NCI-H510A treated with DMSO at 0.1 percent for 48 hours (cell line): Measurements from ENCODE around the gene PDLIM3.
"Not testable (repeated sequence)": the region's sequence is repeated elsewhere in the genome, so short reads cannot be mapped to it uniquely, and the experiment has no call there.

Experiments used
- DNase-seq: peaks from one replicate; lab custom pipeline; 2025; lab: John Stamatoyannopoulos, UW

PDLIM3 gene

DNA sequence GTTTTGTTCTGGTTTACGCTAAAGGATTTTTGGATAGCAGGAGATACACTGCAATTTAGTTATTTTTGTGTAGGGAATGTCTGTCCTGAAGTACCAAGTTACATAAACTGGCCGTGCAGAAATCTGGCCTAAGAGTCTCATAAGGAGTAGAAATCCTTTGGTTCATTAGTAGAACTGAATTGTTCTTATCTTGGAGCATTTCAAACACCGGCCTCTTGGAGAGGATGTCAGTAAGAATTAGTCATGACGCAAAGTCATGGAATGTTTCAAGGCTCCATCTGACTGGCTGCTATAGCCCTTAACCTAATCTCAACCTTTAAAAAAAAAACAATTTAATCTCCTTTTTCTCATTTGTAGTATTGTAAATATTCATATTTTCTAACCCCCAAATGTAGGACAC lies 15.2 kb downstream of the PDLIM3 start:
- DNase-seq = no peak

DNA sequence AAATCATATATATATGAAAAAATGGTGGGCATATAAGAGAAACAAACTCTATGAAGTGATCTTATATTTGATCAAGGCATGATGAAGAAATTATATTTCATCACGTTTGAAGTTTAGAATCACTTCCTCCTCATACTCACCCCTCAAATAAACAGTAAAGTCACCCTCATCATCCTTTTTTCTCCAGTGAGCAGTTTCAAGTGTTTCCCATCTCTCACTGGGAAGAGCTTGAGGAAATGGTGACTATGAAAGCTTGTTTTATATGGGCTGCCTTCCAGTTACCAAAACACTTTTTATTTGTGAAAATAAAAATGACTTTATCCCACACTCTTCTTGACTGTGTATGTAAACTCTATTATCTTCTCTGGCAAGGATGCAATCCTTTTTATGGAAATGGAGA lies 16.8 kb downstream of the PDLIM3 start:
- no peak for DNase-seq

DNA sequence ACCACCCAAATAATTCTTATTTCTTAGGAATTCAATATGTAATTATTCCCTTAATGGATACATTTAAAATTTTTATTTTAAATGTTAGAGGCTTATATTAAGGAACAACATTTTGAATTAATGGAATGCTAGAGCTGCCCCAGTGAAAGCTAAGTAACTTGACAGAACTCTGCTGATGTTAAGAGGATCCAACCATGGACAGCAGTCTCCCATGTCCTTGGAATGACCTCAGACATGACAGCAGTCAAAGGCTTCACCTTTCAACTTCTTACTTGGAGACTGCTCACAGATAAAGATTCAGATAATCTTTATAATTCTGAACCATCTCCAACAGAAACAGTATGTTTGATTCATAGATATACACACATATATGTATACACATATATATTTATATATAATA lies 17.2 kb downstream of the PDLIM3 start:
- DNase-seq = no peak

DNA sequence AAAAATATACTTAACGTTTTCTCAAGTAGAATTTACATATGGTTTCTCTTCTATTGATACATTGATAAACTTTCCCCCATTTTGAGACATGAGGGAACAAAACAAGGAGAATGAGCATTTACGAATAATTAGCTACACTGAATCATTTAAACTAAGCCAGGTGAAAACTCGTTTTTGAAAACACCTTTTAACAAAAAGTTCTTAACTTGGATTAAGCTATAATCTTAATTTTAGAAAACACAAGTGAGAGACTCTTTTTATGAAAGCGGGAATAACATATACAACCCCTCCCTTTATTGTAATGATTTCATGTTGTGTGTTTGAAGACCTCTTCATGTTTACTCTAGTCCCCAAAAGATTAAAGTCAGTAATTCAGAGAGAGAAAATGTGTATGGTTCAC lies 20.1 kb downstream of the PDLIM3 start:
- no peak for DNase-seq

DNA sequence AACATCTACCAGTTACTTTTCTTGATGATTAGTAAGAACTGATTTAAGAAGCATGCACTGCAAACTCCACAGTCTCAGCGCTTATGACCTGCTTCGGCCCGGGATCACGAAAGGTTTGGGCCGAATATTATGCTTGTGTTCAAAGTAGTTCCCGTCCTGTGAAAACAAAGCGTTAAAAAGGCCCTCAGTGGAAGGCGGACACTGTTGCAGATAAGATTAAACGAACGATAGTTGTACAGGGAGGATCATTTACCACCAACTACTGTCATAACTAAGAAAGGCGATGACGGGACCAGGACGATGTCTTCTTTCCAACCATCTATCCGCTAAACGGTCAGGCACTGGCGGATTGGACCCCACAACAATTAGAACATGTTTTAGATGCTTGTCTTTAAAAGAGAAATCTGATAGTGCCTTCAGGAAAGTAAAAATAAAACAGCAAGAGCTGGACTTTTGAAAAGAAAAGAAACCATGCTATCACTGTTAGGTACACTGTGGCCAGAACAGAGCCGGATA lies 21.1 kb downstream of the PDLIM3 start:
- DNase-seq = no peak

DNA sequence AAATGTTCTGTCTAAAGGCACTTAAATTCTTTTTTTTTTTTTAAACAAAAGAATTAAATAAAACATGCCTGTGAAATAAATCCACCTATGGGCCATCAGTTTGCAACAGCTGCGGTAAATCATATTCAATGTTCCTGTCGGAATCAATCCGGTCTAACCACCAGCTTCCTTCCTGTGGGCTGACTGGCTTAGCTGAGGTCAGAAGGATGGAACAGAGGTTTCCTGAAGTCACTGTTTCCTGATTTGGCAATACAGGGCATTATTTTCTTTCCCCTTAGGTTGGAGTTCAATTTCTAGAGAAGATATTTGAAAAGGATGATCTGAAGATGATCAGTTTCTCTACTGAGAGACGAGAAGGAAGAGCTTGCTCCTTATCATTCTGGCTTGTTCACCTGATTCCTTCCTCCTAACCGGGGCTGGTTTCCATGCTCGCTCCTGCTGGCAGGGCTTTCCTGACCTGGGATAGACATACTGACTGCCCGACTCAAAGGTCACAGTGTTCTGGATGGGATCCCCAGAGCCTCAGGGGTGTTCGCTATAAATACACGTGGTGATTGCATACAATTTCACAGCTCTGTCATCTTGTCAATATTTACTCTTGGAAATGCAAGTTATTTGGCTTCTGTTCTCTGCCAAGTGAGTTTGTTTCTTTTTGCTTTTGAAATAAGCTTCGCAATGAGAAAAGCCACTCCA lies 21.7 kb downstream of the PDLIM3 start:
- DNase-seq = no peak

DNA sequence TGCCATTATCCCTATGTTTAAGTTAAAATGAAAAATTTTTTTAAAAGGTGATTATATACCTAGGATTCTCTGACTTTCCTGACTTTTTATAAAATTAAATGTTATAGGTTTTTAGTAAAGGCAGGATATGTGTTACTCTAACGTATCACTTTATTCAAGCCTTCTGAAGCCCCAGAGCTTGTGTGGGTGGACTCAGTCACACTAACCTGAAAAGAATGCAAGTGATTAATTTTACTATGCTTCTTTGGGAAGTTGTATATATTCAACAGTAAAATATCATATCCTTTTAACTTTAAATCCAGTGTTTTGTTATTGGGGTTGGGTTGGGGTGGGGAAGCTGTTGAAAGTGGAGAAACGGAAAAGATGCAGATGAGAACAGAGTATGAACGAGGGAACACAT lies 22.8 kb downstream of the PDLIM3 start:
- DNase-seq = no peak

DNA sequence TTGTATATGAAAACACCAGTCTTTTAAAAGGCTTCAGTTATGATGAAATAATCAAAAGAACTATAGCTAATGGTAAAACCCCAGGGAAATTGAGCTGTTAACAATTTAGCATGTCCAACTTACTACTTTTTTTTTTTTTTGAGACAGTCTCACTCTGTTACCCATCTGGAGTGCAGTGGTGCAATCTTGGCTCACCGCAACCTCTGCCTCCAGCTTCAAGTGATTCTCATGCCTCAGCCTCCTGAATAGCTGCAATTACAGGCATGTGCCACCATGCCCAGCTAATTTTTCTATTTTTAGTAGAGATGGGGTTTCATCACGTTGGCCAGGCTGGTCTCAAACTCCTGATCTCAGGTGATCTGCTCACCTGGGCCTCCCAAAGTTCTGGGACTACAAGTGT lies 24.1 kb downstream of the PDLIM3 start:
- not testable (repeated sequence) for DNase-seq

DNA sequence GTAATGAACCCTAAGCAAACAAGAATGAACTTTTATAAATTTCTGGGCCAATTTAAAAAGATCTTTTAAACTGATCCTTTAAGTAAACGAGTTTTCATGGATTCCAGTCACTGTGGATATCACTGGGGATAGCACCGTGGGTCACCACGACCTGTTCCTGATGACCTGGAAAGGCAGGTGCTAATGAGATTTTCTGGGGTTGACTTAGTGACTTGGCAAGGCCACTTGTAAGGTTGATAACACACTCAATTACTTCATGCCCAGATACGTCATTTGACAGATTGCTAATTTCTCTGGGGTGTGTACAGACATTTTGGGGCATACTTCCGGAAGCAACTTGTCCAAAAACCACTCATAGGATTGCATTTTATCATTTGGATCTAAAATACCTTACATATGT lies 24.5 kb downstream of the PDLIM3 start:
- DNase-seq = no peak

DNA sequence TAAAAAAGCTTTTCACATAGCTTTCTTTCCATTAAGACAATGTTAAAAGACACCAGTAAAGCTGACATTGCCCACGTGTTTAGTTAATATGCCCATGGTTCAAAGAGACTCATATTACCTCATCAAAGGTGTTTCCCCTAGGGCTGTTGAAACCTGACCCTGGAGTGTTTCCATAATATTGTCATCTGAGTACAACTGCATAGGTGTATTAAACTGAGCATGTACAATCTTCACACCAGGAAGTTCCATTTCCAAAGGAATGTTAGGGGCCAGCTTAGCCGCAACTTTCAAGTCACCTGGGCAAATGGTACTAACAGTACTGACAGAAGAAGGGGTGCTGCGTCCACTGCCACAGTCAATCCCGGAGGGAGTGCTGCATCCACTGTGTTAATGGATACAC lies 27.1 kb downstream of the PDLIM3 start:
- DNase-seq = peak; percentile 51

DNA sequence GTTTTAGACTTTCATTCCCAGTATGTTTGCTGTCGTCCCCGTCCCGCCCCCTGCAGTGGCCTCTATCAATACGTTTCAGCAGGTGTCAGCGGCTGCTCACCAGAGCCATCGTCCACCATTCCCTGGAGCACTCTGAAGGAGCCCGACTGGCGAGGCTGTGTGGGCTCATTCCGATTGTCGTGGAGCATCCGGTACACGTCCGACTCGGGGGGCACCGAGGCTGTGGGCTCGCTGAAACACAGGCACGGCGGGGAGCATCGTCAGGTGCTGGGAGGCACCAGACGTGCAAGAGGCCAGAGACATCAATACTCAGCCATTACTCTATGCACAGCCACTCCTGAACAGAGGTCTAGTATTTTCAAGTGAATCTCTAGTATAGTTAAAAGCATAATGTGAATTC lies 28.9 kb downstream of the PDLIM3 start:
- DNase-seq = no peak

DNA sequence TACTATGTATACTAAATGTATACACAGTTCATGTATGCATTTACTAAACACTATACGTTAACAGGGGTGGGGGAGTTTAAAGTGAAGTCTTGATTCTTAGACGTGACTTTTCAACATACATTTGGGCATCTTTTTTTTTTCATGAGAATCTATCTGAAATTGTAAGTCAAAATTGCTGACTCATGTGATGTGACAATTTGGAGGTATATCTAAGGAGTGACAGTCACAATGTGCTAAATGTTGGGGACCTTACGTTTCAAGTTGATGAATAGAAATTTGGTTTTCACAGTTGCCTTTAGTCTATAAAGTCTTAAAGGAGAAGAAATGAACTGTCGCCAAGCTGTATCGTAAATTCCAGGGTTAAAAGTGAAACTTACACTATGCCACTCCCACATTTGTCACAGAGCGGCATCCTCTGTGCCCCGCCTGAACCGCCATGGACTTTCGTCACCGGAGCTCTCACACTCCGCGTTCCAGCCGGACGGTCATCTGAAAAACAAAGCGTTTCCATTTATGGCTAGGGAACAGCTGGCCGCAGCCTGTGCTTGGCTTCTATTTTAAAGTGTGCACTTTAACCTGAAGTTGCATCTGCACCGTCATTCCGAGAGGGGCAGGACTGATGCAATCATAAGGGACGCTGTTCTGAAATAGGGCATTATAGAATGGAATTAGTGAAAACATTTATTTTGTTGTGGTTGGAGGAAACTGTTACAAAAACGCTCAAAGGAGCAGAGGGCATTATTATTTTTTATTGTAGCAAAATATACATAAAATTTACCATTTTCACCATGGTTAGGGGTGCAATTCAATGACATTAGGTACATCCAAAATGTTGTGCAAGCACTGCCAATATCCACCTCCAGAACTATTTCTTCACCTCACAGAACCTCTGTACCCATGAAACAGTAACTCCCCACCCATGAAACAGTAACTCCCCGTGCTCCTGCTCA lies 30.9 kb downstream of the PDLIM3 start:
- peak; percentile 57 for DNase-seq

DNA sequence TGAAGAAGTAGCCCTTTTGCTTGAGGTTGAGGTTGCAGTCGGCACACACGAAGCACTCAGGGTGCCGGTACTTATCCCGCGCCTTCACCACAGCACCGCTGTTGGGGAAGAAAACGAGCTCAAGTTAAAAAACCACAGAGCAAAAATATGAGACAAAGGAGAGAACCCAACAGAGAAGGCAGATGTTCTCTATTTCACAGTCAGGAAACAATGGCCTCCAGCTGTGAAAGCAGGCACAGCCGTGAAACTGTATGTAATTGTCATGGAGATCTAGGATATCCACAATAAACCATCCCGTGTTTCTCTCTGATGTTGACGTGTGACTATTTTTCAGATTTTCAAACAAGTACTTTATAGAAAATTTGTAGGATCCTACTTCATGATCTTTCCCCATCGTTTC lies 32.9 kb downstream of the PDLIM3 start:
- DNase-seq = no peak

DNA sequence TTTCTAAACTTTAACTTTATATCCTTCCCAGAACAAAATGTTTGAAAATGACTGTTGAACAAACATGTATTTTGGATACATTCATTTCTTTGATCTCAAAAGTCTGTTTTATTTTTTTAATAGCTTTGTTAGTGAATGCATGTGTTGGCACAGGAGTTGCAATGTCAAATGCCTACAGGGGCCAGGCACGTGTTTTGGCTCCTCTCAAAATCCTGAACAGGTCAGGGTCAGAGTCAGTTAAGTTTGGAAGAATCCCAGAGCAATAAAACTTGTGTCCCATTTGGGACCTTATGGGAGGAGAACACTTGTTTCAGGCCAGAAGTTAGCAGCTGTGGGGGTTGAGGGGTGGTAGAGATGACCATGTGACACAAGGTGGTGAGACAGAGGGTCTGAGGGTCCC lies 34.7 kb downstream of the PDLIM3 start:
- no peak for DNase-seq

DNA sequence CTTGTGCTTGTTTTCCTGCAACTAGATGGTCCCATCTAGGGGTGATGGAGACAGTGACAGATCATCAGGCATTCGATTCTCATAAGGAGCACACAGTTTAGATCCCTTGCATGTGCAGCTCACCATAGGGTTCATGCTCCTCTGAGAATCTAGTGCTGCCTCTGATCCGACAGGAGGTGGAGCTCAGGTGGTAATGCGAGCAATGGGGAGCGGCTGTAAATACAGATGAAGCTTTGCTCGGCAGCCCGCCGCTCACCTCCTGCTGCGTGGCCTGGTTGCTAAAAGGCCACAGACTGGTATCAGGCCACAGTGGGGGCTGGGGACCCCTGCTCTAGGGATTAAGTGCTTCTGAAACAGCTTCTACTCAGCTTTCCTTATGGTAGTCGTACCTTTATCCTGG lies 35.3 kb downstream of the PDLIM3 start:
- no peak for DNase-seq

DNA sequence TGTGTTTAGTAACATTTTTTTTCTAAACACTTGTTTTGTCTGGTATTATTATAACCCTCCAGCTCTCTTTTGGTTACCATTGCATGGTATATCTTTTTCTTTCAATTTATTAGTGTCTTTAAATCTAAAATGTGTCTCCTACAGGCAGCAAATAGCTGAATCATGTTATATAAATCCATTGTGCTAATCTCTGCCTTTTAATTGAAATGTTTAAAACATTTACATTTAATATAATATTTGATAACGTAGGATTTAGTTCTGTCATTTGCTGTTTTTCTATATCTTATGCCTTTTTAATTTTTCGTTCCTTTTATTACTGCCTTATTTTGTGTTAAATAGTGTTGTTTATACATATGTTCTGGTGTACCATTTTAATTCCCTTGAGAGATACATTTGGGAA lies 46.7 kb downstream of the PDLIM3 start:
- DNase-seq = no peak

DNA sequence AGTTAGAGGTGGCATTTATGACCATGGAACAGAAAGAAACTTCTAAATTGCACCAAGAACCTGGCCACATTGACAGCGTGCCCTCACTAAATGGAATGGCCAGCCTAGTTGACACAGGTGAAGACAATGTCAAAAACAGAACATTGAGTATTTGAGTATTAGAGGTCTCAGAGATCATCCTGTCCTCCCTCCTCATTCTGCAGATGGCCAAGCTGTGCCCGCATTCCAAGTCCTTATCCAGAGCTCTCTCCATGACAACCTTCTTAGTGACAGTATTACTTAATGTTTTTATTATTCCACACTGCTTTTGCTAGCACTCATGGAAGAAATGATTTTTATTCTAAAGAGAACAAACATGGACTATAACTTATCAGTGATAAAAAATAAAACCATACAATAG lies 53.9 kb downstream of the PDLIM3 start:
- no peak for DNase-seq

DNA sequence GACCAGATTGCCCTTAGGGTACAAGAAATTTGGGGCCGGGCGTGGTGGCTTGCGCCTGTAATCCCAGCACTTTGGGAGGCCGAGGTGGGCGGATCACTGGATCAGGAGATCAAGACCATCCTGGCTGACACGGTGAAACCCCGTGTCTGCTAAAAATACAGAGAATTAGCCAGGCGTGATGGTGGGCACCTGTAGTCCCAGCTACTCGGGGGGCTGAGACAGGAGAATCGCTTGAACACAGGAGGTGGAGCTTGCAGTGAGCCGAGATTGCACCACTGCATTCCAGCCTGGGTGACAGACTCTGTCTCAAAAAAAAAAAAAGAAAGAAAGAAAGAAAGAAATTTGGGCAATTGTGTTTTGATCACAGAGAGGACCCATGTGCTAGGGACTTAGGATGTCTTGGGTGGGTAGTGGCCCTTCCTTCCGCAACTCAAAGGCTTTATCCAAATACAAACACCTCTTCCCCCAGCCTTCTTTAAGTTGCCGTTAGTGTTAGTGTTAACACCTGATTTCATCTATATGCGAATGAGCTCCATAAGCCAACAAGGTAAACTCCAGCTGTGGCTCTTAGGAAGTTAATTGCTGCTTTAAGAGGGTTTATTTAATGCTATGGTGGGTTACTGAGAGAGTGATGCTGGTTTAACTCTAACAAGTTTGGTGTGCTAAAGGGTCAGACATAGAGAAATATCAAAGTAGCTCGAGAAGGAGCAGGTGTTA lies 55.1 kb downstream of the PDLIM3 start:
- DNase-seq = no peak

DNA sequence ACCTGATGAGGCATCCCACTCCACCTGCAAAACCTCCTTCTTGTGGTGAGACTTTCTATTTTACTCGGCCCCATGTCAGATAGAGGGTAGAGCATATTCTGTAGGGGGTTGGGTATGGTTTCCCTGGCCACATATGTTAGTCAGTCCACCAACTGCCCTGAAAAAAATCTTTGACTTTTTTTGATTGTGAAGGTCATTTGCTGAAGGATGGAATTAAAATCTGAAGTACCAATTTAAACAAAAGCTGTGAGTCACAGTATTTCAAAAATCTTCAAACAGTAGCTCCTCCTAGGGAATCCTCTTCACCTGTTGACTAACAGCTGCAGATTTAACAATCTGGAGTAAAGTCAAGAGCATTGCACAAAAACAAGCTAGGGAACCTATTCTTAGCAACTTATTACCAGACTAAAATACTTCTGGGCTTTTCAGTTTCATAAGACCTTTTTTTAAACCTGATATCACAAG lies 55.8 kb downstream of the PDLIM3 start:
- DNase-seq = no peak

DNA sequence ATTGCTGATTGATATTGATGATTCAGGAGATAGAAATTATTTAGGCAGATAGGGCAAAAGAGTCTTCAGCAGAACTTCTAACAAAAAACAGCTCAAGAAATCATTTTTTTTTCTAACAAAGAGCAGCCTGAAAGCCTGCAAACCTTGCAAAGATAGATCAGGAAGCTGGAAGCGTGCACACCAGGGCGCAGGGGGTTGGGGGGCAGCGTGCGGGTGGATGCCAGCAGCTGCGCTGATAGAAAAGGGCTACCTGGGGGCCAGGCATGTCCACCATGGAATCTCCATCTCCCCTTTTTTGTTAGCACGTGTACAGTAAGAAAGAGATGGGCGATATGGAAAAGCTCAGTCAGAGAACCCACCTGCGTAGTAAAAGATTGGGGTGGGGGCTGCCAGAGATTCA lies 62.1 kb downstream of the PDLIM3 start:
- DNase-seq = no peak

DNA sequence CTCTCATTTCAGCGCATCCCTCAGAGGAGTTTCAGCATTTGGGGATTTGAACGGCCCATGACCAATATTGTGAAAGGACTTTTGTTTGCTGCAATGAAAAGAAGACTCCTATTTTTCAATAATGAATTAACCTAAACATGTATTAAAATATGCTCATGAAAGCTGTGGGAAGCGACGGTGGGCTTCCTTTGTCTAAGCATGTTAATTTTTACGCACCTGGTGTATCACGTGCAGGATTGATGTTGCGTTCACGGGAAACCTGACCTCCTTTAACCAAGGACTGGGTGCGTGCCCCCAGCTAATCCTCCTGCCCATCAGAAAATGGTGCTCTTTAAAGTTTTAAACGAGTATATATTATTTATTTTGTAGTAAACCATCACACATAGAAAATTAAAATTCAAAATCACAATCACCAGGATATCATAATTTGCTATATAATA lies 63.2 kb downstream of the PDLIM3 start:
- no peak for DNase-seq
